Right lobe of liver (tissue), 6 donors: ENCODE measurements around the gene DSG3. TPM values are rescaled to one million over a fixed set of nuclear protein-coding genes. Genes with fewer than 3 reads are reported as not detected.

Source experiments
- ATAC-seq, 4 donors: fragments of 200-7000 bp; cut with Tn5 transposase; one replicate each; pipeline ENCODE4 v1.9.1; 2020; ENCODE audit warnings: mild to moderate bottlenecking in 4 of 4, moderate library complexity in 4 of 4
- DNase-seq, 3 donors: peaks; one replicate each; pipeline ENCODE4 v3.0.0-alpha.2; 2020
- H3K27ac ChIP-seq, 3 donors: fragments of 200-600 bp; one replicate each; pipeline ENCODE4 v1.8.0; 2022
- H3K27me3 ChIP-seq, 2 donors: fragments of 200-600 bp; one replicate each; pipeline ENCODE4 v1.8.0; 2022
- H3K36me3 ChIP-seq, 4 donors: fragments of 200-600 bp; sonication (generic) in 1 of 4; one replicate each; pipeline versions ENCODE4 v1.5.1 to v1.8.0; 2017 to 2022; ENCODE audit warnings: control low read depth in 1 of 4
- H3K4me1 ChIP-seq, 4 donors: fragments of 200-600 bp; sonication (generic) in 1 of 4; one replicate each; pipeline versions ENCODE4 v1.5.1 to v1.8.0; 2017 to 2022; ENCODE audit warnings: control low read depth in 1 of 4
- H3K4me3 ChIP-seq, 3 donors: fragments of 200-600 bp; one replicate each; pipeline ENCODE4 v1.8.0; 2022
- H3K9me3 ChIP-seq, 4 donors: fragments of 200-600 bp; sonication (generic) in 1 of 4; one replicate each; pipeline versions ENCODE4 v1.5.1 to v1.8.0; 2017 to 2022; ENCODE audit warnings: control low read depth in 1 of 4
- CTCF ChIP-seq, 4 donors: fragments of 200-600 bp in 3 of 4; fragments of 450-650 bp in 1 of 4; IDR thresholded peaks; one replicate each; pipeline versions ENCODE4 v1.5.1 to v1.8.0; 2016 to 2022; ENCODE audit warnings: antibody characterized with exemption in 4 of 4, mild to moderate bottlenecking in 2 of 4
- POLR2A ChIP-seq: fragments of 450-650 bp; IDR thresholded peaks from one replicate; pipeline ENCODE4 v1.6.1; 2017; ENCODE audit warnings: antibody characterized with exemption, mild to moderate bottlenecking
- WGBS: methylation state at CpG from one replicate; pipeline ENCODE4 v1.1.6; 2018; ENCODE audit warnings: low coverage, low lambda C conversion rate; ENCODE audit not compliant: insufficient coverage; ENCODE audit errors: missing lambda C conversion rate; 5-methylcytosine and 5-hydroxymethylcytosine counted together
- intact Hi-C, 2 donors: fragments of 100-400 bp; cut with DNase I; formaldehyde crosslinking; loops; one replicate each; pipeline versions ENCODE4 v1.11.2 to v1.14.1; 2022
- total RNA-seq, 6 experiments: library from RNA; depleted of rRNA in 2 of 6; stranded (reverse); fragments of >200 nt in 2 of 6; fragmentation: NEBNext Ultra II Directional in 3 of 6; extraction: Animal tissue kit (Norgen Biotek cat#: 25700) in 3 of 6; gene quantifications; one replicate each; pipeline versions ENCODE4 v1.1.0 to v1.2.4, GENCODE V29; 2016 to 2023
- donor health status: DM: no; HTN: yes; CAD: no.
- donor health status: DM: no; HTN: no; CAD: no.
- donor health status: DM: no; HTN: no; CAD: no.
- donor health status: DM: no; HTN: yes; CAD: no.
- donor health status: DM: no; HTN: yes; CAD: no.

Gene DSG3
- total RNA-seq, 6 experiments from 2014 or later, result 0.09 TPM; not detected in 5

- ATAC-seq (no peak), DNase-seq (no peak)
- no peaks in the 10 kb centered on the region for H3K4me1 ChIP-seq
- H3K36me3 ChIP-seq, result peaks cover 0 to 6% (median 3%) of the 10 kb centered on the region in 4 donors
- H3K27me3 ChIP-seq, result no peaks in the 10 kb centered on the region
- no peak for TF ChIP-seq CTCF (IDR thresholded peaks at IDR 0.05)
- TF ChIP-seq POLR2A, result no peak
- no peak overlapping the region for H3K4me3 ChIP-seq
- H3K27ac ChIP-seq, result no peak overlapping the region
- no peaks in the 10 kb centered on the region for H3K9me3 ChIP-seq
- intact Hi-C loops, result no loop called here
- 72% methylated on average over 3 of the region's 3 CpGs for WGBS
Observed at GRCh38 chr18:31516437-31516836, 68.9 kb downstream of the DSG3 start.

- 80% methylated on average over 7 of the region's 7 CpGs for WGBS
- Histone ChIP-seq H3K4me1 (no peaks in the 10 kb centered on the region), H3K9me3 (no peaks in the 10 kb centered on the region), H3K27me3 (no peaks in the 10 kb centered on the region), H3K4me3 (no peak overlapping the region), H3K27ac (no peak overlapping the region), H3K36me3 (peaks cover 0 to 12% (median 6%) of the 10 kb centered on the region in 4 donors)
- no peak for TF ChIP-seq CTCF (IDR thresholded peaks at IDR 0.05)
- DNase-seq (no peak), ATAC-seq (no peak)
- intact Hi-C loops, result no loop called here
Observed at GRCh38 chr18:31526374-31526773, 78.8 kb downstream of the DSG3 start.

Other genes with a start within 250 kb of the DSG3 start
- gene DSG1, start 129.6 kb upstream of the DSG3 start, total RNA-seq, result 1 to 10 TPM in 3 of 6 experiments, under 1 TPM in 3; 0.29 to 4.3 (median 1.4) TPM
- not detected for gene DSG4, start 71.0 kb upstream of the DSG3 start, total RNA-seq
- 10 to 100 TPM in 5 of 6 experiments, 1 to 10 TPM in 1; 9.8 to 27.0 (median 16.4) TPM for gene DSG2, start 50.4 kb downstream of the DSG3 start, total RNA-seq
- gene TTR, start 144.1 kb downstream of the DSG3 start, total RNA-seq, result 1,000 to 10,000 TPM; 1,281 to 4,774 (median 2,625) TPM
- 1 to 10 TPM; 1.7 to 4.8 (median 2.0) TPM for gene B4GALT6, start 236.8 kb downstream of the DSG3 start, total RNA-seq